Neuronal stem cell (in vitro differentiated cells): ENCODE results near the gene CHST14.

Source experiments
- DNase-seq: peaks from one replicate; pipeline ENCODE4 v3.0.0-alpha.2; 2013; ENCODE audit warnings: low spot score
- H2AFZ ChIP-seq: one replicate; pipeline ENCODE4 v1.6.1; 2013; ENCODE audit warnings: mild to moderate bottlenecking, low read length, inconsistent platforms
- H2AK5ac ChIP-seq: 2 replicates; pipeline ENCODE4 v1.6.1; 2013; ENCODE audit warnings: low read depth, mild to moderate bottlenecking, inconsistent platforms, low read length, moderate library complexity, mixed read lengths
- H2BK120ac ChIP-seq: 2 replicates; pipeline ENCODE4 v1.6.1; 2013; ENCODE audit warnings: low read depth, mild to moderate bottlenecking, inconsistent platforms, low read length, moderate library complexity, mixed read lengths
- H2BK12ac ChIP-seq: one replicate; pipeline ENCODE4 v1.6.1; 2013; ENCODE audit warnings: low read length, inconsistent platforms
- H2BK15ac ChIP-seq: 2 replicates; pipeline ENCODE4 v1.6.1; 2013; ENCODE audit warnings: mild to moderate bottlenecking, low read length, inconsistent platforms, mixed read lengths
- H2BK5ac ChIP-seq: one replicate; pipeline ENCODE4 v1.6.1; 2013; ENCODE audit warnings: inconsistent platforms, mild to moderate bottlenecking, low read length, moderate library complexity
- H3K14ac ChIP-seq: one replicate; pipeline ENCODE4 v1.6.1; 2013; ENCODE audit warnings: low read length, inconsistent platforms
- H3K18ac ChIP-seq: 2 replicates; pipeline ENCODE4 v1.6.1; 2013; ENCODE audit warnings: low read length, inconsistent platforms
- H3K23ac ChIP-seq: 2 replicates; pipeline ENCODE4 v1.6.1; 2013; ENCODE audit warnings: low read depth, mild to moderate bottlenecking, mixed read lengths, low read length, inconsistent platforms; ENCODE audit not compliant: poor library complexity
- H3K27ac ChIP-seq: replicated peaks from 3 replicates; pipeline ENCODE4 v1.5.1; 2013; ENCODE audit warnings: low read length, inconsistent platforms
- H3K27me3 ChIP-seq, 3 experiments: 2 replicates each; pipeline ENCODE4 v1.6.1; 2013; ENCODE audit warnings: low read length in 3 of 3, mild to moderate bottlenecking in 2 of 3, inconsistent platforms in 1 of 3, low read depth in 1 of 3, mixed read lengths in 1 of 3, moderate library complexity in 1 of 3; ENCODE audit not compliant: control insufficient read depth in 3 of 3, insufficient read depth in 3 of 3
- H3K36me3 ChIP-seq, 2 donors: replicated peaks in 1 of 2; 2 replicates each; pipeline ENCODE4 v1.6.1; 2013; ENCODE audit warnings: low read length in 2 of 2; ENCODE audit not compliant: control insufficient read depth in 2 of 2, insufficient read depth in 2 of 2
- H3K4ac ChIP-seq: 2 replicates; pipeline ENCODE4 v1.6.1; 2013; ENCODE audit warnings: inconsistent platforms, mild to moderate bottlenecking, low read length, moderate library complexity
- H3K4me1 ChIP-seq, 2 donors: 1 replicate in 1 of 2; 2 replicates in 1 of 2; pipeline ENCODE4 v1.6.1; 2013; ENCODE audit warnings: low read length in 2 of 2, low read depth in 1 of 2; ENCODE audit not compliant: control insufficient read depth in 2 of 2, insufficient read depth in 1 of 2
- H3K4me2 ChIP-seq: one replicate; pipeline ENCODE4 v1.6.1; 2013; ENCODE audit warnings: mild to moderate bottlenecking, low read length, inconsistent platforms; ENCODE audit not compliant: insufficient read depth, poor library complexity, severe bottlenecking
- H3K4me3 ChIP-seq, 2 donors: 2 replicates each; pipeline ENCODE4 v1.5.1; 2013; ENCODE audit warnings: low read length in 2 of 2, mild to moderate bottlenecking in 2 of 2, inconsistent platforms in 1 of 2, moderate library complexity in 1 of 2
- H3K79me1 ChIP-seq: one replicate; pipeline ENCODE4 v1.6.1; 2013; ENCODE audit warnings: low read depth, mild to moderate bottlenecking, inconsistent platforms, low read length, moderate library complexity
- H3K9ac ChIP-seq: one replicate; pipeline ENCODE4 v1.6.1; 2013; ENCODE audit warnings: mild to moderate bottlenecking, low read depth, low read length, inconsistent platforms; ENCODE audit not compliant: poor library complexity
- H3K9me3 ChIP-seq, 2 donors: replicated peaks in 1 of 2; 2 replicates each; pipeline versions ENCODE3 to v1.6.1; 2013; ENCODE audit warnings: low read length in 2 of 2, mild to moderate bottlenecking in 2 of 2, inconsistent platforms in 1 of 2, low read depth in 1 of 2, mixed read lengths in 1 of 2, moderate library complexity in 1 of 2; ENCODE audit not compliant: control insufficient read depth in 2 of 2, insufficient read depth in 1 of 2
- H4K8ac ChIP-seq: one replicate; pipeline ENCODE4 v1.6.1; 2013; ENCODE audit warnings: low read depth, mild to moderate bottlenecking, inconsistent platforms, low read length, moderate library complexity
- H4K91ac ChIP-seq: one replicate; pipeline ENCODE4 v1.6.1; 2013; ENCODE audit warnings: low read length, low read depth, mild to moderate bottlenecking, inconsistent platforms; ENCODE audit not compliant: poor library complexity
- WGBS, 2 donors: extraction: QIAGEN DNeasy Blood & Tissue Kit; methylation state at CpG; one replicate each; pipeline ENCODE4 v1.1.7; 2013; ENCODE audit warnings: missing lambda C conversion rate in 2 of 2, mixed read lengths in 1 of 2; ENCODE audit not compliant: insufficient read length in 2 of 2, insufficient replicate concordance in 1 of 2; ENCODE audit errors: extremely low coverage in 2 of 2; 5-methylcytosine and 5-hydroxymethylcytosine counted together

Gene CHST14

GRCh38 chr15:40439461-40439959, 31.3 kb upstream of the CHST14 start:
- H3K27ac ChIP-seq, result no peak overlapping the region
- no peak for DNase-seq
- no peak overlapping the region for H3K9ac ChIP-seq
- no peak overlapping the region for H3K4ac ChIP-seq
- peak overlapping the region; percentile 100 for H3K4me2 ChIP-seq
- H3K9me3 ChIP-seq, result no peaks in the 10 kb centered on the region
- peaks cover 3 to 56% (median 48%) of the 10 kb centered on the region in 3 experiments for H3K27me3 ChIP-seq
- no peak overlapping the region for H4K91ac ChIP-seq
- peak overlapping the region; percentile 85 for H2AFZ ChIP-seq
- H3K4me1 ChIP-seq, result peaks cover 41 to 58% of the 10 kb centered on the region in 2 donors
- H2BK120ac ChIP-seq, result no peak overlapping the region
- H3K79me1 ChIP-seq, result peaks cover 12% of the 10 kb centered on the region
- peak overlapping the region; percentile 11 for H3K14ac ChIP-seq
- peak overlapping the region; percentile 75 to 83 for H3K4me3 ChIP-seq
- peak overlapping the region; percentile 91 for H2BK15ac ChIP-seq
- peak overlapping the region; percentile 80 for H3K18ac ChIP-seq
- no CpG with 5 or more reads among the region's 15 CpGs for WGBS, 2 donors
- peak overlapping the region; percentile 37 for H3K23ac ChIP-seq
- H4K8ac ChIP-seq, result no peak overlapping the region
- H2BK12ac ChIP-seq, result no peak overlapping the region
- H3K36me3 ChIP-seq, result no peaks in the 10 kb centered on the region
- peak overlapping the region; percentile 91 for H2AK5ac ChIP-seq
- no peak overlapping the region for H2BK5ac ChIP-seq

GRCh38 chr15:40439960-40440742, 30.6 kb upstream of the CHST14 start:
- Histone ChIP-seq H2AK5ac (peak overlapping the region; percentile 82), H4K91ac (peak overlapping the region; percentile 19), H3K18ac (peak overlapping the region; percentile 80), H2BK15ac (peak overlapping the region; percentile 63), H3K4ac (no peak overlapping the region), H3K36me3 (no peaks in the 10 kb centered on the region), H2BK12ac (no peak overlapping the region), H3K27me3 (peaks cover 3 to 49% (median 42%) of the 10 kb centered on the region in 3 experiments), H2BK120ac (no peak overlapping the region), H3K4me1 (peaks cover 43 to 63% of the 10 kb centered on the region in 2 donors), H3K27ac (no peak overlapping the region), H3K4me2 (peak overlapping the region; percentile 100), H4K8ac (no peak overlapping the region), H2BK5ac (no peak overlapping the region), H3K14ac (peak overlapping the region; percentile 11), H3K9ac (no peak overlapping the region), H2AFZ (peak overlapping the region; percentile 85), H3K9me3 (no peaks in the 10 kb centered on the region), H3K4me3 (peak overlapping the region; percentile 75 to 83), H3K23ac (peak overlapping the region; percentile 37), H3K79me1 (peaks cover 12% of the 10 kb centered on the region)
- WGBS, 2 donors, result no CpG with 5 or more reads among the region's 35 CpGs
- no peak for DNase-seq

DNA sequence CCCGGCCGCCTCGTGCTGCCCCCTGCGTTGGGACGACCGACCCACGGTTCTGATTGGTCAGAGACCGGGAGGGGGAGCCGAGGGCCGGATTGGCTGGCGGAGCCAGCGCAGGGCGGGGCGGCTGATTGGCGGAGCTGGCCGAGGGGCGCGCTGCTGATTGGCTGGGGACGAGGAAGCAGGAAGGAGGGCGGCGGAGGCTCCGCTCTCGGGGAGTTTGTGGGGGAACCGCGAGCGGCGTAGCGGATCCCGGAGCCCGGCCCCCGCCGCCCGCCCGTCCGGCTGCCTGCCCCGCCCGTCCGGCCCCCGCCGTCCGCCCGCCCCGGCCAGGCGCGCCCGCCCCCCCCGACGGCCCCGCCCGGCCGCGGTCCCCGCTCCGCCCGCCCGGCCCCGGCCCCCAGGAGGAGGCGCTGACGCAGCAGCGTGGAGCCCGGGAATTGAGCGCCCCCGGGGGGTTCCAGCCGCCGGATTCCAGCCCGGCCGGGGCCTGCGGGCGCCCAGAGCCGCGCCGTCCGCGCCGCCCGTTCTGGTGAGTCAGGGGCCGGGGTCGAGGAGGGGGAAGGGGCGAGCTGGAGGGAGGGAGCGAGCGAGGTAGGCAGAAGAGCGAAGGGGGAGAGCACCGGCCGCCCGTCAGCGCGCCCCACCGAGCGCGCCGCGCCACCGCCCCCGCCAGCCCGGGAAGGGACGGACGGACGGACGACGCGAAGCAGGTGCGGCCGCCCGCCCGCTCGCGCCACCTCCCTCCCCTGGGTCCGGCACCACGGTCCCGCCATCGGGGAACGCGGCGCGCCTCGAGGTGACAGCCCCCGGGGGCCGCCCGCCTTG, 29.8 kb upstream of the CHST14 start, which contains the start of gene BAHD1:
TSS of gene BAHD1 (plus strand) at position 211 of the 822 bp plus-strand sequence. CDS start 17,512 bp downstream, outside the sequence.
- peak within 1 kb of the TSS; percentile 63 for H2BK15ac ChIP-seq
- H3K4me2 ChIP-seq, result peak within 1 kb of the TSS; percentile 100
- peak within 1 kb of the TSS; percentile 86 for H3K23ac ChIP-seq
- no peaks in the 10 kb centered on the region for H3K9me3 ChIP-seq
- H3K27me3 ChIP-seq, result peaks cover 3 to 41% (median 34%) of the 10 kb centered on the region in 3 experiments
- WGBS, 2 donors, result no CpG with 5 or more reads among the region's 119 CpGs
- peaks cover 12% of the 10 kb centered on the region for H3K79me1 ChIP-seq
- no peaks in the 10 kb centered on the region for H3K36me3 ChIP-seq
- H2BK120ac ChIP-seq, result no peak within 1 kb of the TSS
- H3K4me3 ChIP-seq, result peak within 1 kb of the TSS; percentile 83 to 92
- H3K18ac ChIP-seq, result peak within 1 kb of the TSS; percentile 92
- DNase-seq, result peak; percentile 89
- H3K27ac ChIP-seq, result peak within 1 kb of the TSS; percentile 40
- no peak within 1 kb of the TSS for H2BK12ac ChIP-seq
- H2BK5ac ChIP-seq, result peak within 1 kb of the TSS; percentile 72
- H3K14ac ChIP-seq, result peak within 1 kb of the TSS; percentile 73
- H2AK5ac ChIP-seq, result peak within 1 kb of the TSS; percentile 82
- H3K4ac ChIP-seq, result no peak within 1 kb of the TSS
- peak within 1 kb of the TSS; percentile 1 for H4K8ac ChIP-seq
- H3K9ac ChIP-seq, result peak within 1 kb of the TSS; percentile 98
- peaks cover 40 to 69% of the 10 kb centered on the region in 2 donors for H3K4me1 ChIP-seq
- peak within 1 kb of the TSS; percentile 85 for H2AFZ ChIP-seq
- H4K91ac ChIP-seq, result peak within 1 kb of the TSS; percentile 23
